ENCODE measurements around the gene GGPS1. TPM values are rescaled to one million over a fixed set of nuclear protein-coding genes. Genes with fewer than 3 reads are reported as not detected.
"Not testable (repeated sequence)": the region's sequence is repeated elsewhere in the genome, so short reads cannot be mapped to it uniquely, and the experiment has no call there.

The GGPS1 gene
- total RNA-seq, 1 donor from 2014 or later, result 39.1 TPM

- H3K27me3 Mint-ChIP-seq (ENCODE audit: low read depth, unreplicated experiment), result no peaks in the 10 kb centered on the region
These were observed 20.9 kb upstream of the GGPS1 start for GRCh38 chr1:235307158-235308124.

GRCh38 chr1:235309206-235309605 is 19.2 kb upstream of the GGPS1 start:
- not testable (repeated sequence) for H3K9me3 ChIP-seq (ENCODE audit: insufficient read depth, low read depth, low read length); H3K4me1 ChIP-seq (ENCODE audit: insufficient read depth, low read length); H3K4me3 ChIP-seq (ENCODE audit: insufficient read depth, low read depth, low read length); H3K9ac ChIP-seq (ENCODE audit: low read length); H3K27me3 Mint-ChIP-seq (ENCODE audit: low read depth, unreplicated experiment); H3K4me2 ChIP-seq (ENCODE audit: low read length); H3K9me3 Mint-ChIP-seq (ENCODE audit: unreplicated experiment); FAIRE-seq; H3K27me3 ChIP-seq (ENCODE audit: insufficient read depth, low read length); H3K27ac Mint-ChIP-seq (ENCODE audit: unreplicated experiment); H3K36me3 Mint-ChIP-seq (ENCODE audit: low read depth, unreplicated experiment); H2AFZ ChIP-seq (ENCODE audit: low read depth, low read length); H3K4me3 Mint-ChIP-seq (ENCODE audit: unreplicated experiment); DNase-seq (ENCODE audit: low read depth); H3K27ac ChIP-seq (ENCODE audit: low read depth, low read length); H3K36me3 ChIP-seq (ENCODE audit: insufficient read depth, low read length)
- Histone ChIP-seq H4K20me1 (ENCODE audit: insufficient read depth, low read length) (peaks cover 79% of the 10 kb centered on the region), H3K79me2 (ENCODE audit: insufficient read depth, low read length) (peaks cover 83% of the 10 kb centered on the region)
- H3K4me1 Mint-ChIP-seq (ENCODE audit: low read depth, unreplicated experiment), result peaks cover 16% of the 10 kb centered on the region

More at GRCh38 chr1:235307158-235308124, 20.9 kb upstream of the GGPS1 start:
- no peak overlapping the region for H3K9ac ChIP-seq (ENCODE audit: low read length)
- H3K27me3 ChIP-seq (ENCODE audit: insufficient read depth, low read length), result no peaks in the 10 kb centered on the region
- H3K27ac ChIP-seq (ENCODE audit: low read depth, low read length), result no peak overlapping the region
- peaks cover 78% of the 10 kb centered on the region for H4K20me1 ChIP-seq (ENCODE audit: insufficient read depth, low read length)
- H3K36me3 Mint-ChIP-seq (ENCODE audit: low read depth, unreplicated experiment), result peaks cover 6% of the 10 kb centered on the region
- peaks cover 6% of the 10 kb centered on the region for H3K4me1 Mint-ChIP-seq (ENCODE audit: low read depth, unreplicated experiment)
- H3K9me3 ChIP-seq (ENCODE audit: insufficient read depth, low read depth, low read length), result no peaks in the 10 kb centered on the region
- H3K27ac Mint-ChIP-seq (ENCODE audit: unreplicated experiment), result no peak overlapping the region
- no peaks in the 10 kb centered on the region for H3K4me1 ChIP-seq (ENCODE audit: insufficient read depth, low read length)
- no peaks in the 10 kb centered on the region for H3K36me3 ChIP-seq (ENCODE audit: insufficient read depth, low read length)
- no peak overlapping the region for H3K4me3 Mint-ChIP-seq (ENCODE audit: unreplicated experiment)
- H3K4me3 ChIP-seq (ENCODE audit: insufficient read depth, low read depth, low read length), result no peak overlapping the region
- DNase-seq (ENCODE audit: low read depth) (no peak), FAIRE-seq (no peak)
- H2AFZ ChIP-seq (ENCODE audit: low read depth, low read length), result no peak overlapping the region
- peaks cover 83% of the 10 kb centered on the region for H3K79me2 ChIP-seq (ENCODE audit: insufficient read depth, low read length)
- H3K9me3 Mint-ChIP-seq (ENCODE audit: unreplicated experiment), result no peaks in the 10 kb centered on the region
- TF ChIP-seq, protein P1, sequence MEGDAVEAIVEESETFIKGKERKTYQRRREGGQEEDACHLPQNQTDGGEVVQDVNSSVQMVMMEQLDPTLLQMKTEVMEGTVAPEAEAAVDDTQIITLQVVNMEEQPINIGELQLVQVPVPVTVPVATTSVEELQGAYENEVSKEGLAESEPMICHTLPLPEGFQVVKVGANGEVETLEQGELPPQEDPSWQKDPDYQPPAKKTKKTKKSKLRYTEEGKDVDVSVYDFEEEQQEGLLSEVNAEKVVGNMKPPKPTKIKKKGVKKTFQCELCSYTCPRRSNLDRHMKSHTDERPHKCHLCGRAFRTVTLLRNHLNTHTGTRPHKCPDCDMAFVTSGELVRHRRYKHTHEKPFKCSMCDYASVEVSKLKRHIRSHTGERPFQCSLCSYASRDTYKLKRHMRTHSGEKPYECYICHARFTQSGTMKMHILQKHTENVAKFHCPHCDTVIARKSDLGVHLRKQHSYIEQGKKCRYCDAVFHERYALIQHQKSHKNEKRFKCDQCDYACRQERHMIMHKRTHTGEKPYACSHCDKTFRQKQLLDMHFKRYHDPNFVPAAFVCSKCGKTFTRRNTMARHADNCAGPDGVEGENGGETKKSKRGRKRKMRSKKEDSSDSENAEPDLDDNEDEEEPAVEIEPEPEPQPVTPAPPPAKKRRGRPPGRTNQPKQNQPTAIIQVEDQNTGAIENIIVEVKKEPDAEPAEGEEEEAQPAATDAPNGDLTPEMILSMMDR (IDR thresholded peaks at IDR 0.05; ENCODE audit: insufficient read depth, low read depth, low read length), result no peak
- no peak for TF ChIP-seq EZH2 (IDR thresholded peaks at IDR 0.05; ENCODE audit: insufficient read depth, low read length)
- no peak overlapping the region for H3K4me2 ChIP-seq (ENCODE audit: low read length)

DNA sequence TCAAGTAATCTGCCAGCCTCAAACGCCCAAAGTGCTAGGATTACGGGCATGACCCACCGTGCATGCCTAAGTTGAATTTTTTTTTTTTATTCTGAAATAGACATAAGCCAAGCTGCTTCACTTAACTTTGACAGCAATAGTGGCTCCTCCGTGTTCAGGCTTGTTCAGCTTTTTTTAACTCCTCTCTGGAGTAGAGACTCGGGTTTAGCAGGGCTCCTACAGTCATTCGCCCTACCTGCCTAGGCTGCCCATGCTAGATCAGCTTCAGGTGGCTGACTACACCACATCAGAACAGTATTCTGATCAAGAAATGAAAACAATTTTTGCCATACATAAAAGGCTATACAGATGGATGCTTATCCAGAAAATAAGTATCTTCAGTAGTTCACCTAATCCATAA is 15.1 kb upstream of the GGPS1 start:
- H3K79me2 ChIP-seq (ENCODE audit: insufficient read depth, low read length), result peaks cover 83% of the 10 kb centered on the region

More for the DNA sequence above, 15.1 kb upstream of the GGPS1 start:
- Histone ChIP-seq H2AFZ (ENCODE audit: low read depth, low read length) (no peak overlapping the region), H3K4me3 (ENCODE audit: insufficient read depth, low read depth, low read length) (no peak overlapping the region), H3K27me3 (ENCODE audit: insufficient read depth, low read length) (no peaks in the 10 kb centered on the region), H3K9ac (ENCODE audit: low read length) (no peak overlapping the region), H3K9me3 (ENCODE audit: insufficient read depth, low read depth, low read length) (no peaks in the 10 kb centered on the region), H3K4me1 (ENCODE audit: insufficient read depth, low read length) (no peaks in the 10 kb centered on the region), H3K4me2 (ENCODE audit: low read length) (no peak overlapping the region), H4K20me1 (ENCODE audit: insufficient read depth, low read length) (peaks cover 75% of the 10 kb centered on the region), H3K36me3 (ENCODE audit: insufficient read depth, low read length) (no peaks in the 10 kb centered on the region), H3K27ac (ENCODE audit: low read depth, low read length) (no peak overlapping the region)
- H3K27ac Mint-ChIP-seq (ENCODE audit: unreplicated experiment), result no peak overlapping the region
- no peaks in the 10 kb centered on the region for H3K27me3 Mint-ChIP-seq (ENCODE audit: low read depth, unreplicated experiment)
- no peaks in the 10 kb centered on the region for H3K9me3 Mint-ChIP-seq (ENCODE audit: unreplicated experiment)
- H3K4me1 Mint-ChIP-seq (ENCODE audit: low read depth, unreplicated experiment), result peaks cover 17% of the 10 kb centered on the region
- no peak overlapping the region for H3K4me3 Mint-ChIP-seq (ENCODE audit: unreplicated experiment)
- H3K36me3 Mint-ChIP-seq (ENCODE audit: low read depth, unreplicated experiment), result peaks cover 1% of the 10 kb centered on the region
- DNase-seq (ENCODE audit: low read depth), result no peak
- no peak for FAIRE-seq
- TF ChIP-seq, protein P1 (IDR thresholded peaks at IDR 0.05; ENCODE audit: insufficient read depth, low read depth, low read length), result no peak
- TF ChIP-seq EZH2 (IDR thresholded peaks at IDR 0.05; ENCODE audit: insufficient read depth, low read length), result no peak

Data from astrocyte (in vitro differentiated cells and primary cell).